ENCODE data around the gene PAQR8.

DNA sequence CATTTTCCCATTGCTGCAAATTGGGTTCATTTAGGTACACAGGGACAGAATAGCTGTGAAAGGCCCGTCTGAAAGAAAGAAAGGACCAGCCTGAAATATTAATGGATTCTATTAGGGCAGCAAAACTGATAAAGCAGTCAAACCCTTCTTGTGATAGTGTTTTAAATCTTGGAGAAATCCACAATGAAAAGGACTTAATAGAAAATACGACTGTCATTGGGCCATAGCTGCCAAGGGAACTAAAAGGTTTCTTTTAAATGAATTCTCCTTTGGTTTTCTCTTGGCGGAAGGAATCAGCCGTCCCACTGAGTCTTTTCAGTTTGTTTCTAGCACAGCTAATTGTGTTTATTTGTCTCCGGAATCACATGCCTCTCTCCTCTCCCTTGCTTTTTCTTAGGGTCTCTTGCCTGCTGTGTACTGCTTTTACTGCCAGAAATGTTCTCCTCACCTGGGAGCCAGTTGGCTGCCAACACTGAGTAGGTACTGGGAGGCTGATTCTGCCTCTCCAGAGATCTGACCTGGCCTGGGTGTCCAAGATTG, 11.3 kb downstream of the PAQR8 start:
- TF ChIP-seq CTCF (conservative IDR thresholded peaks at IDR 0.05): no peak
- no peak for TF ChIP-seq ZFX (IDR thresholded peaks at IDR 0.05)

Measured in C4-2B (cell line).